ENCODE data around the gene FAM111B.

DNA sequence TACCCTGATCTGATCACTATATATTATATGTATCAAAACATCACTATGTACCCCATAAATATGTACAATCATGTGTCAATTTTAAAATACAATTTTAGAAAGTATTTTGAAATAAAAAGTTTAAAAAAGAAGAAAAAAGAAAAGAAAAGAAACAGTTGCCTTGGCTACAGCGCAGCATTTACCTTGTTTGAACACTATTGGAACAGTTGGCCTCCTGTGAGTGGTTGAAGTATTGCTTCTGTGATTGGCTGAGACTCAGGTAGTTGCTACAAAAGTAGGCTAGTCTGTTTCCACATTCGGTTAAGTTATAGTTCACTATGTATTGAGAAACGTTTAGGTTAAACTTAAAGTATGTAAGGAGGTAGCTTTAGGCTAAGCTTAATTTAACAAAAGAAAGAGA, 57.0 kb downstream of the FAM111B start:
- TF ChIP-seq CTCF (IDR thresholded peaks at IDR 0.05) = no peak
- no peak for TF ChIP-seq POLR2A (IDR thresholded peaks at IDR 0.05)
